ENCODE measurements around the gene ATP4B. TPM values are rescaled to one million over a fixed set of nuclear protein-coding genes. Genes with fewer than 3 reads are reported as not detected.
"Not testable (repeated sequence)": the region's sequence is repeated elsewhere in the genome, so short reads cannot be mapped to it uniquely, and the experiment has no call there.

ATP4B gene
- total RNA-seq, 3 donors from 2014 or later (not counting 1 experiment from before 2014, with no cell fraction given), result not detected

DNA sequence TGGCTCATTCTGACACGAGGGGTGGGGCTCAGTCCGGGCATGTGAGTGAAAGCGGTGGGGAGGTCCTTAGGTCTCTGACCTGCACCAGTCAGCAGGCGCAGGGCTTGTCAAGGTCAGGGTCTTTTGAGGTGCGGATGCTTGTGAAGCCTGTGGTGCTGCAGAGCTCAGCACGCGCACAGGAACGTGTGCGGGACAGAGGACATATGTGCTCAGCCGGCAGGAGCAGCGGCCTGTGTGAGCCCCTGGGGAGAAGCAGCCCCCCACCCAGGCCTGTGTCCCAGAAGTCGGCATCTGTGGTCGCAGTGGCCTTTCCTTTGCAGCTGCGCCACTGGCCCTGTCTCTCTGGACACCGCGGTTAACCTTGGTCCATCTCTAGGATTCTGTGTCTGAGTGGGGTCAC lies 30.9 kb downstream of the ATP4B start:
- H3K36me3 Mint-ChIP-seq, result no peaks in the 10 kb centered on the region
- peak overlapping the region; percentile 45 to 57 for H3K27ac Mint-ChIP-seq
- Histone ChIP-seq H3K4me1 (ENCODE audit: control insufficient read depth, insufficient read depth, low read length) (no peaks in the 10 kb centered on the region), H3K27me3 (ENCODE audit: control insufficient read depth, insufficient read depth, low read length) (no peaks in the 10 kb centered on the region), H3K36me3 (ENCODE audit: control insufficient read depth, insufficient read depth, low read length) (peaks cover 3% of the 10 kb centered on the region), H3K27ac (ENCODE audit: low read length) (no peak overlapping the region), H3K4me3 (ENCODE audit: low read length) (no peak overlapping the region), H3K9me3 (ENCODE audit: control insufficient read depth, insufficient read depth, low read length) (no peaks in the 10 kb centered on the region)
- DNase-seq, result no peak
- ATAC-seq, result no peak
- peaks cover 8 to 13% of the 10 kb centered on the region in 2 donors for H3K4me1 Mint-ChIP-seq
- intact Hi-C loops (cut with micrococcal nuclease), result no loop called here
- no peak overlapping the region for H3K4me3 Mint-ChIP-seq
- no peaks in the 10 kb centered on the region for H3K27me3 Mint-ChIP-seq (ENCODE audit: low read depth in 2 of 2)
- 95% methylated on average over 16 of the region's 16 CpGs for WGBS (ENCODE audit: insufficient coverage)
- TF ChIP-seq CTCF (IDR thresholded peaks at IDR 0.05), result no peak
- H3K9me3 Mint-ChIP-seq, result no peaks in the 10 kb centered on the region

DNA sequence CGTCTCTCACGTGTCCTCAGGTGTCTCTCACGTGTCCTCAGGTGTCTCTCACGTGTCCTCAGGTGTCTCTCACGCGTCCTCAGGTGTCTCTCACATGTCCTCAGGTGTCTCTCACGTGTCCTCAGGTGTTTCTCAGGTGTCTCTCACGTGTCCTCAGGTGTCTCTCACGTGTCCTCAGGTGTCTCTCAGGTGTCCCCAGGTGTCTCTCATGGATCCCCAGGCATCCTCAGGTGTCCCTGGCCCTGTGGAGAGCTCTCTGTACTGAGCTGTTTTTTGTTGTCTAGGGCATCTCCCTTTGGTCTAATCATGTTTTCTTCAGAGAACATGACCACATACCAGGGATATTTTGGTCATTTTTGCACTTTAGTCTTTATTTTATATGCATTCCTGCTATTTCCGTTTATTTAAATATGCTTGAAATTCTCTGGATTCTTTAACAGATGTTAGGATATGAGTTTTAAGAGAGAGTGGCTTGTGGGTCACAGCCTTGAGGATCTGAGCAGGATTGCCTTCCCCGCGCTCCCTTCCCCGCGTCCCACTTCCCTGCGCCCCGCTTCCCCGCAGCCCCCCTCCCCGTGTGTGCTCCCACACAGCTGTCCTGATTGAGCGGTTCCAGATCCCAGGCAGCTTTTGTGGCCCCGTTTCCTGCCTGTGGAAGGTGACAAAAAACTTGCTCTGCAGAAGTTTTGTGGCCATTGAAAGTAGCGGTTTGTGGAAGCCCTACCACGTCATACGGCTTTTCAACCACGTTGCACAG lies 31.9 kb downstream of the ATP4B start:
- no peak overlapping the region for H3K4me3 Mint-ChIP-seq
- Histone ChIP-seq H3K4me1 (ENCODE audit: control insufficient read depth, insufficient read depth, low read length) (no peaks in the 10 kb centered on the region), H3K36me3 (ENCODE audit: control insufficient read depth, insufficient read depth, low read length) (no peaks in the 10 kb centered on the region), H3K27me3 (ENCODE audit: control insufficient read depth, insufficient read depth, low read length) (no peaks in the 10 kb centered on the region), H3K4me3 (ENCODE audit: low read length) (no peak overlapping the region), H3K9me3 (ENCODE audit: control insufficient read depth, insufficient read depth, low read length) (no peaks in the 10 kb centered on the region), H3K27ac (ENCODE audit: low read length) (no peak overlapping the region)
- no peaks in the 10 kb centered on the region for H3K27me3 Mint-ChIP-seq (ENCODE audit: low read depth in 2 of 2)
- intact Hi-C loops (cut with micrococcal nuclease), result no loop called here
- no peak for TF ChIP-seq CTCF (IDR thresholded peaks at IDR 0.05)
- ATAC-seq (no peak), DNase-seq (no peak)
- no peaks in the 10 kb centered on the region for H3K9me3 Mint-ChIP-seq
- 95% methylated on average over 24 of the region's 24 CpGs for WGBS (ENCODE audit: insufficient coverage)
- H3K27ac Mint-ChIP-seq, result peak overlapping the region; percentile 45 to 57
- H3K36me3 Mint-ChIP-seq, result no peaks in the 10 kb centered on the region
- H3K4me1 Mint-ChIP-seq, result peaks cover 9 to 13% of the 10 kb centered on the region in 2 donors

DNA sequence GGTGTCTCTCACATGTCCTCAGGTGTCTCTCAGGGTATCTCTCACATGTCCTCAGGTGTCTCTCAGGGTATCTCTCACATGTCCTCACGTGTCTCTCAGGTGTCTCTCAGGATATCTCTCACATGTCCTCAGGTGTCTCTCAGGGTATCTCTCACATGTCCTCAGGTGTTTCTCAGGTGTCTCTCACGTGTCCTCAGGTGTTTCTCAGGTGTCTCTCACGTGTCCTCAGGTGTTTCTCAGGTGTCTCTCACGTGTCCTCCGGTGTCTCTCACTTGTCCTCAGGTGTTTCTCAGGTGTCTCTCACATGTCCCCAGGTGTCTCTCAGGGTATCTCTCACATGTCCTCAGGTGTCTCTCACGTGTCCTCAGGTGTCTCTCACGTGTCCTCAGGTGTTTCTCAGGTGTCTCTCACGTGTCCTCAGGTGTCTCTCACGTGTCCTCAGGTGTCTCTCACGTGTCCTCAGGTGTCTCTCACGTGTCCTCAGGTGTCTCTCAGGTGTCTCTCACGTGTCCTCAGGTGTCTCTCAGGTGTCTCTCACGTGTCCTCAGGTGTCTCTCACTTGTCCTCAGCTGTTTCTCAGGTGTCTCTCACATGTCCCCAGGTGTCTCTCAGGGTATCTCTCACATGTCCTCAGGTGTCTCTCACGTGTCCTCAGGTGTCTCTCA lies 33.2 kb downstream of the ATP4B start:
- H3K27ac Mint-ChIP-seq; H3K36me3 Mint-ChIP-seq; H3K4me3 Mint-ChIP-seq; H3K27ac ChIP-seq (ENCODE audit: low read length); H3K9me3 Mint-ChIP-seq; ATAC-seq; H3K4me1 ChIP-seq (ENCODE audit: control insufficient read depth, insufficient read depth, low read length); intact Hi-C loops (cut with micrococcal nuclease); H3K27me3 Mint-ChIP-seq (ENCODE audit: low read depth in 2 of 2); H3K36me3 ChIP-seq (ENCODE audit: control insufficient read depth, insufficient read depth, low read length); DNase-seq; H3K27me3 ChIP-seq (ENCODE audit: control insufficient read depth, insufficient read depth, low read length); H3K4me3 ChIP-seq (ENCODE audit: low read length); H3K9me3 ChIP-seq (ENCODE audit: control insufficient read depth, insufficient read depth, low read length): not testable (repeated sequence)
- 98% methylated on average over 14 of the region's 14 CpGs for WGBS (ENCODE audit: insufficient coverage)
- peaks cover 9 to 13% of the 10 kb centered on the region in 2 donors for H3K4me1 Mint-ChIP-seq

- no peak overlapping the region for H3K4me3 ChIP-seq (ENCODE audit: low read length)
- intact Hi-C loops (cut with micrococcal nuclease), result no loop called here
- Mint-ChIP-seq H3K4me3 (no peak overlapping the region), H3K36me3 (no peaks in the 10 kb centered on the region), H3K27me3 (ENCODE audit: low read depth in 2 of 2) (no peaks in the 10 kb centered on the region), H3K9me3 (no peaks in the 10 kb centered on the region), H3K4me1 (peaks cover 8 to 9% of the 10 kb centered on the region in 2 donors), H3K27ac (no peak overlapping the region)
- no peaks in the 10 kb centered on the region for H3K36me3 ChIP-seq (ENCODE audit: control insufficient read depth, insufficient read depth, low read length)
- WGBS (ENCODE audit: insufficient coverage), result 99% methylated on average over 9 of the region's 9 CpGs
- no peaks in the 10 kb centered on the region for H3K9me3 ChIP-seq (ENCODE audit: control insufficient read depth, insufficient read depth, low read length)
- no peak for DNase-seq
- no peak for TF ChIP-seq CTCF (IDR thresholded peaks at IDR 0.05)
- H3K27me3 ChIP-seq (ENCODE audit: control insufficient read depth, insufficient read depth, low read length), result no peaks in the 10 kb centered on the region
- H3K27ac ChIP-seq (ENCODE audit: low read length), result no peak overlapping the region
- no peaks in the 10 kb centered on the region for H3K4me1 ChIP-seq (ENCODE audit: control insufficient read depth, insufficient read depth, low read length)
- no peak for ATAC-seq
Measured at GRCh38 chr13:113624235-113624587, 33.8 kb downstream of the ATP4B start.
